Breast epithelium (tissue), 4 donors: ENCODE results near the gene CYB5A. TPM values are rescaled to one million over a fixed set of nuclear protein-coding genes. Genes with fewer than 3 reads are reported as not detected.

Experiments
- DNase-seq, 2 donors: peaks; one replicate each; pipeline ENCODE4 v3.0.0-alpha.2; 2019; ENCODE audit warnings: low spot score in 2 of 2
- H3K27ac ChIP-seq, 2 donors: fragments of 200-600 bp; sonication (generic) in 1 of 2; one replicate each; pipeline ENCODE4 v1.5.1; 2016 to 2019; ENCODE audit warnings: mild to moderate bottlenecking in 1 of 2
- H3K27me3 ChIP-seq, 2 donors: fragments of 200-600 bp; sonication (generic) in 1 of 2; one replicate each; pipeline versions ENCODE4 v1.5.1 to v1.6.0; 2017 to 2019; ENCODE audit warnings: control low read depth in 1 of 2, mild to moderate bottlenecking in 1 of 2
- H3K36me3 ChIP-seq: fragments of 200-600 bp; one replicate; pipeline ENCODE4 v1.5.1; 2019
- H3K4me1 ChIP-seq, 2 donors: fragments of 200-600 bp; sonication (generic); one replicate each; pipeline ENCODE4 v1.5.1; 2016 to 2019; ENCODE audit warnings: control low read depth in 1 of 2
- H3K4me3 ChIP-seq, 3 donors: fragments of 200-600 bp; sonication (generic); 1 replicate in 2 of 3; 2 replicates in 1 of 3; pipeline ENCODE4 v1.5.1; 2016 to 2019; ENCODE audit warnings: mild to moderate bottlenecking in 3 of 3, moderate library complexity in 2 of 3
- H3K9me3 ChIP-seq, 2 donors: fragments of 200-600 bp; sonication (generic) in 1 of 2; one replicate each; pipeline ENCODE4 v1.5.1; 2016 to 2019; ENCODE audit warnings: control low read depth in 1 of 2
- POLR2A ChIP-seq: fragments of 450-650 bp; IDR thresholded peaks from one replicate; pipeline ENCODE4 v1.6.1; 2016; ENCODE audit warnings: antibody characterized with exemption, mild to moderate bottlenecking, moderate library complexity
- POLR2AphosphoS5 ChIP-seq, 3 donors: sonication (generic); formaldehyde crosslinking; IDR thresholded peaks; one replicate each; pipeline ENCODE4 v1.6.1; 2017; ENCODE audit warnings: antibody characterized with exemption in 3 of 3
- intact Hi-C: fragments of 100-400 bp; cut with DNase I; formaldehyde crosslinking; loops from one replicate; pipeline ENCODE4 v1.15.1; 2023; ENCODE audit warnings: low total_unique reads
- total RNA-seq, 3 donors: library from RNA; depleted of rRNA; stranded (reverse); fragments of >200 nt; gene quantifications; one replicate each; pipeline ENCODE4 v1.1.0, GENCODE V29; 2016
- TF ChIP-seq, protein P1 (sequence below), 3 donors: fragments of 450-650 bp; IDR thresholded peaks; one replicate each; pipeline ENCODE4 v1.5.1; 2016 to 2017; ENCODE audit warnings: antibody characterized with exemption in 3 of 3, mild to moderate bottlenecking in 3 of 3, moderate library complexity in 3 of 3

Gene CYB5A
- total RNA-seq, 3 donors from 2014 or later: 185 to 646 (median 300) TPM

- DNase-seq: no peak
- Histone ChIP-seq H3K27me3 (no peaks in the 10 kb centered on the region), H3K36me3 (no peaks in the 10 kb centered on the region), H3K27ac (no peak overlapping the region), H3K4me1 (no peaks in the 10 kb centered on the region), H3K4me3 (no peak overlapping the region), H3K9me3 (no peaks in the 10 kb centered on the region)
- no peak for TF ChIP-seq POLR2A
- no peak for TF ChIP-seq POLR2AphosphoS5 (IDR thresholded peaks at IDR 0.05)
- TF ChIP-seq, protein P1, sequence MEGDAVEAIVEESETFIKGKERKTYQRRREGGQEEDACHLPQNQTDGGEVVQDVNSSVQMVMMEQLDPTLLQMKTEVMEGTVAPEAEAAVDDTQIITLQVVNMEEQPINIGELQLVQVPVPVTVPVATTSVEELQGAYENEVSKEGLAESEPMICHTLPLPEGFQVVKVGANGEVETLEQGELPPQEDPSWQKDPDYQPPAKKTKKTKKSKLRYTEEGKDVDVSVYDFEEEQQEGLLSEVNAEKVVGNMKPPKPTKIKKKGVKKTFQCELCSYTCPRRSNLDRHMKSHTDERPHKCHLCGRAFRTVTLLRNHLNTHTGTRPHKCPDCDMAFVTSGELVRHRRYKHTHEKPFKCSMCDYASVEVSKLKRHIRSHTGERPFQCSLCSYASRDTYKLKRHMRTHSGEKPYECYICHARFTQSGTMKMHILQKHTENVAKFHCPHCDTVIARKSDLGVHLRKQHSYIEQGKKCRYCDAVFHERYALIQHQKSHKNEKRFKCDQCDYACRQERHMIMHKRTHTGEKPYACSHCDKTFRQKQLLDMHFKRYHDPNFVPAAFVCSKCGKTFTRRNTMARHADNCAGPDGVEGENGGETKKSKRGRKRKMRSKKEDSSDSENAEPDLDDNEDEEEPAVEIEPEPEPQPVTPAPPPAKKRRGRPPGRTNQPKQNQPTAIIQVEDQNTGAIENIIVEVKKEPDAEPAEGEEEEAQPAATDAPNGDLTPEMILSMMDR (IDR thresholded peaks at IDR 0.05): no peak
- intact Hi-C loops: no loop called here
Observed at GRCh38 chr18:74226666-74227065, 65.1 kb downstream of the CYB5A start.

- no peaks in the 10 kb centered on the region for H3K9me3 ChIP-seq
- DNase-seq: no peak
- no peaks in the 10 kb centered on the region for H3K27me3 ChIP-seq
- H3K36me3 ChIP-seq: no peaks in the 10 kb centered on the region
- intact Hi-C loops: no loop called here
- no peak overlapping the region for H3K27ac ChIP-seq
- no peaks in the 10 kb centered on the region for H3K4me1 ChIP-seq
- H3K4me3 ChIP-seq: no peak overlapping the region
- TF ChIP-seq, protein P1 (IDR thresholded peaks at IDR 0.05): no peak
- no peak for TF ChIP-seq POLR2AphosphoS5 (IDR thresholded peaks at IDR 0.05)
- no peak for TF ChIP-seq POLR2A
Observed at GRCh38 chr18:74226156-74226555, 65.6 kb downstream of the CYB5A start.

- H3K27ac ChIP-seq: no peak overlapping the region
- no peaks in the 10 kb centered on the region for H3K9me3 ChIP-seq
- no peak for DNase-seq
- no peaks in the 10 kb centered on the region for H3K27me3 ChIP-seq
- no peak overlapping the region for H3K4me3 ChIP-seq
- H3K4me1 ChIP-seq: no peaks in the 10 kb centered on the region
- intact Hi-C loops: no loop called here
- TF ChIP-seq POLR2AphosphoS5 (IDR thresholded peaks at IDR 0.05) (no peak), POLR2A (no peak)
- TF ChIP-seq, protein P1 (IDR thresholded peaks at IDR 0.05): no peak
- H3K36me3 ChIP-seq: no peaks in the 10 kb centered on the region
Observed at GRCh38 chr18:74225193-74225840, 66.4 kb downstream of the CYB5A start.

DNA sequence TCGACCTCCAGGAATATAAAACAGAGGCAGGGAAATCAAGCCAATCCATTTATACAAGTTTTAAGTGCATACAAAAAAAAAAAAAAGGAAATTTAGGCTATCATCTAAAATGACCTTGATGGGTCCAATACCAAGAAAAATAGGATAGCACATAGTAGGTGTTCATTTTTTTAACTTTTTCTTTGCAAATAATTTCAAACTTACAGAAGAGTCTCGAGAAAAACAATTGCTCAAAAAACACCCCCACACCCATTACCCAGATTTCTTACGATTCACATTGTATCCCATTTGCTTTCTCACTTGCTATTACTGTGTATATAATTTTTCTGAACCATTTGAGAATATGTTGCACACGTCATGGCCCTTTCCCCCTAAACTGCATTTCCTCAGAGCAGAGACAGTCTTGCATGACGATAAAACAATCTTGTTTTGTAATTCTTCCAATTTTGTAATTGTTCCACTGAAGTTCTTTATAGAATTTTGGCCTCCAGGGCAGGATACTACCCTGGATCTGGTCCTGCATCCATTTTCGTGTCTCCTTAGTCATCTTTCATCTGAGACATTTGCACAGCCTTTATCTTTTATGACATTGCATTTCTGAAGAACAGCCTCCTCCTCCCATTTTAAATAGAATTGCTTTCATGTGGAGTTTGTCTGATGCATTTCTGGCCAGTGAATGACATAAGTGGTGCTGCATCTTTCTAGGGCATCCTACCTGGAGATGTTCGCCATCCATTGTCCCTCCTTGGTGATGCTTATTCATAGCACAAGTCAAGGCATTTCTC is 68.9 kb downstream of the CYB5A start:
- intact Hi-C loops: no loop called here
- no peak overlapping the region for H3K4me3 ChIP-seq
- DNase-seq: no peak
- H3K4me1 ChIP-seq: no peaks in the 10 kb centered on the region
- no peaks in the 10 kb centered on the region for H3K36me3 ChIP-seq
- H3K27me3 ChIP-seq: no peaks in the 10 kb centered on the region
- H3K27ac ChIP-seq: no peak overlapping the region
- H3K9me3 ChIP-seq: no peaks in the 10 kb centered on the region
- TF ChIP-seq POLR2A (no peak), POLR2AphosphoS5 (IDR thresholded peaks at IDR 0.05) (no peak)
- TF ChIP-seq, protein P1 (IDR thresholded peaks at IDR 0.05): no peak

DNA sequence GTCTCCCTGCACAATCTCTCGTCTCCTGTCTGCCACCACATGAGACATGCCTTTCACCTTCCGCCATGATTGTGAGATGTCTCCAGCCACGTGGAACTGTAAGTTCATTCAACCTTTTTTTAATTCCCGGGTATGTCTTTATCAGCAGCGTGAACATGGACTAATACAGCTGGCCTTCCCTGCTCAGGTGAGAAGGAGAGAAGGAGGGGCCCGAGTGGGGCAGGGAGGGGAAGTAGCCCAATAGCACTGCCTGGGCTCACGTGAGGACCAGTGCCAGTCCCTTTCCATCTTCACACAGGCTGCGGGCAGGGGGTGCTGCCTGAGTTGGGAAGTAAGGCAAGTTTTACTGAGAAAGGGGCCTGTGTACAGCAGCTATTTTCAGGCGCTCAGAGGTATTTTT is 70.7 kb downstream of the CYB5A start:
- no peaks in the 10 kb centered on the region for H3K36me3 ChIP-seq

More for the DNA sequence above, 70.7 kb downstream of the CYB5A start:
- no peaks in the 10 kb centered on the region for H3K27me3 ChIP-seq
- intact Hi-C loops: no loop called here
- peaks cover 0 to 3% of the 10 kb centered on the region in 2 donors for H3K4me1 ChIP-seq
- TF ChIP-seq, protein P1 (IDR thresholded peaks at IDR 0.05): no peak
- TF ChIP-seq POLR2A: no peak
- TF ChIP-seq POLR2AphosphoS5 (IDR thresholded peaks at IDR 0.05): no peak
- H3K4me3 ChIP-seq: no peak overlapping the region
- H3K9me3 ChIP-seq: no peaks in the 10 kb centered on the region
- DNase-seq: no peak
- no peak overlapping the region for H3K27ac ChIP-seq
